GM23248 (cell line): Measurements from ENCODE around the gene ARHGEF4.

ENCODE experiments used
- EZH2 ChIP-seq: fragments of 200-600 bp; sonication (generic); IDR thresholded peaks from 2 replicates; pipeline ENCODE4 v1.6.1; 2018; ENCODE audit warnings: antibody characterized with exemption, mild to moderate bottlenecking; ENCODE audit not compliant: insufficient read depth, poor library complexity, severe bottlenecking
- EZH2phosphoT487 ChIP-seq: fragments of 200-600 bp; sonication (generic); IDR thresholded peaks from 2 replicates; pipeline ENCODE4 v1.6.1; 2018; ENCODE audit warnings: antibody characterized with exemption, moderate library complexity, mild to moderate bottlenecking, low read depth; ENCODE audit not compliant: insufficient read depth

DNA sequence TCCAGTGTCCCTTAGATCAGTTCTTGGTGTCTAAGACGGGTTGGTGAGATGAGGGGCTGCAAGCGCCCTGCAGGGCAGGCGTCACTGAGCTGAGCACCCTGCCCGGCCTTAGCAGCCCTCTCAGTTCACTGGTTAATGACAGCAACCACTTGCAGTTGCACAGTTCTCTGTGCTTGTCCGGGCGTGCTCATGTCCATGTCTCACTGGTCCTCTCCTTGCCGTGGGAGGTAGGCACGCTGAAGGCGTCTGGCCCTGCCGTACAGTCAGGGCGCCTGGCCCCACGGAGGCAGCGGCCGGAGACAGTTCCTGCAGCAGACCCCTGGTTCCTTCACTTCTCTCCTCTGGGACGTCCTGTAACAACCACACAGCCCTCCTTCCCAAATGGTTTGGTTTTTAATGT is 75.3 kb downstream of the ARHGEF4 start:
- TF ChIP-seq EZH2 (no peak), EZH2phosphoT487 (no peak)
